Hepatocyte (in vitro differentiated cells): ENCODE measurements around the gene HELZ2. TPM values are rescaled to one million over a fixed set of nuclear protein-coding genes. Genes with fewer than 3 reads are reported as not detected.
"Not testable (repeated sequence)": the region's sequence is repeated elsewhere in the genome, so short reads cannot be mapped to it uniquely, and the experiment has no call there.

Experiments used
- DNase-seq: peaks from one replicate; pipeline ENCODE4 v3.0.0-alpha.2; 2016; ENCODE audit warnings: low spot score
- H2AFZ ChIP-seq: fragments of 200-600 bp; sonication (generic); 2 replicates; pipeline ENCODE4 v1.6.0; 2016; ENCODE audit warnings: antibody characterized with exemption, mild to moderate bottlenecking
- H3K27ac ChIP-seq: fragments of 200-600 bp; sonication (generic); 2 replicates; pipeline ENCODE4 v1.5.1; 2016; ENCODE audit warnings: mild to moderate bottlenecking
- H3K27me3 ChIP-seq: fragments of 200-600 bp; sonication (generic); 2 replicates; pipeline ENCODE4 v1.6.1; 2016
- H3K36me3 ChIP-seq: fragments of 200-600 bp; sonication (generic); replicated peaks from 2 replicates; pipeline ENCODE4 v1.5.1; 2016; ENCODE audit warnings: low read depth; ENCODE audit not compliant: insufficient read depth
- H3K4me1 ChIP-seq: fragments of 200-600 bp; sonication (generic); 2 replicates; pipeline ENCODE4 v1.5.1; 2016; ENCODE audit warnings: mild to moderate bottlenecking, moderate library complexity; ENCODE audit not compliant: insufficient read depth
- H3K4me2 ChIP-seq: fragments of 200-600 bp; sonication (generic); 2 replicates; pipeline ENCODE4 v1.6.0; 2016
- H3K4me3 ChIP-seq: fragments of 200-600 bp; sonication (generic); 2 replicates; pipeline ENCODE4 v1.5.1; 2016; ENCODE audit warnings: mild to moderate bottlenecking
- H3K79me2 ChIP-seq: fragments of 200-600 bp; sonication (generic); 2 replicates; pipeline ENCODE4 v1.6.0; 2017; ENCODE audit warnings: mild to moderate bottlenecking
- H3K9me2 ChIP-seq: fragments of 200-600 bp; sonication (generic); replicated peaks from 2 replicates; pipeline ENCODE4 v1.6.0; 2017; ENCODE audit warnings: mild to moderate bottlenecking; ENCODE audit not compliant: insufficient read depth
- H3K9me3 ChIP-seq: fragments of 200-600 bp; sonication (generic); 2 replicates; pipeline ENCODE4 v1.5.1; 2016; ENCODE audit warnings: low read depth, mild to moderate bottlenecking
- H4K20me1 ChIP-seq: fragments of 200-600 bp; sonication (generic); 2 replicates; pipeline ENCODE4 v1.6.0; 2016; ENCODE audit warnings: mild to moderate bottlenecking; ENCODE audit not compliant: insufficient read depth, poor library complexity, severe bottlenecking
- EZH2 ChIP-seq: fragments of 200-600 bp; sonication (generic); IDR thresholded peaks from 2 replicates; pipeline ENCODE4 v1.6.1; 2016; ENCODE audit warnings: antibody characterized with exemption, mild to moderate bottlenecking, borderline replicate concordance
- EZH2phosphoT487 ChIP-seq: fragments of 200-600 bp; sonication (generic); IDR thresholded peaks from one replicate; pipeline ENCODE4 v1.6.1; 2018; ENCODE audit warnings: antibody characterized with exemption, mild to moderate bottlenecking, low read depth, moderate library complexity; ENCODE audit not compliant: unreplicated experiment, severe bottlenecking
- WGBS: methylation state at CpG from one replicate; pipeline ENCODE4 v1.1.6; 2016; ENCODE audit warnings: low lambda C conversion rate; ENCODE audit errors: missing lambda C conversion rate; 5-methylcytosine and 5-hydroxymethylcytosine counted together
- polyA plus RNA-seq: library from polyadenylated mRNA; unstranded; fragments of >200 nt; fragmentation: Nextera tagmentation; extraction: Ambion mirVana; gene quantifications from 2 replicates; pipeline ENCODE4 v1.2.1, GENCODE V29; 2016
- total RNA-seq: library from RNA; depleted of rRNA; stranded (reverse); fragments of >200 nt; gene quantifications from 2 replicates; pipeline ENCODE4 v1.2.3, GENCODE V29; 2014
- TF ChIP-seq, protein P1 (sequence below): fragments of 200-600 bp; sonication (generic); IDR thresholded peaks from 2 replicates; pipeline ENCODE4 v1.5.1; 2016; ENCODE audit warnings: antibody characterized with exemption, mild to moderate bottlenecking; ENCODE audit not compliant: poor library complexity

Gene HELZ2
- total and polyA plus RNA-seq, 2 experiments from 2014 or later = 4.6 to 17.0 TPM

DNA sequence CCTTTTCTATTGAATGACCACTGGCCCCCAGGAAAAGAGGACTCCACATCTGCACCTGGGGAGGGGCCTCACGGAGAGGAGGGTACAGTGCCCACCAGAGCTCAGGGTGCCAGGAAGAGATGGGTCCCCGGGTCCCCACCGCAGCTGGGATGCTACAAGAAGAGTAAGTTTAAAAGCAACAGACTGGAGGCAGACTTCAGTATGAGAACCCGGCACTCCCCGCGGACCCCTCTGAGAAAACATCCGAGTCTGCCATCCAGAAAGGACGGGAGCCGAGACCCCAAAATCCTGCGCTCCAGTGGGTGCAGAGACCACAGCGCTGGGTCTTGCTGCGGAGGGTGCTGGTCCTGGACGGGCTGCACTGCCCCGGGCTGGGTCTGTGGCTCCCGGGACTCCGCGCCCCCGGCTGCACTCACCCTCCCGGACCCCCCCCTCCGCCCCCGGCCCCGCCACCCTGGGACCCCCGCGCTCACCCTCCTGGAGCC lies 350 bp downstream of the HELZ2 start:
- peak overlapping the region; percentile 58 for H2AFZ ChIP-seq
- peaks cover 6% of the 10 kb centered on the region for H3K79me2 ChIP-seq
- no peaks in the 10 kb centered on the region for H3K9me2 ChIP-seq
- TF ChIP-seq, protein P1, sequence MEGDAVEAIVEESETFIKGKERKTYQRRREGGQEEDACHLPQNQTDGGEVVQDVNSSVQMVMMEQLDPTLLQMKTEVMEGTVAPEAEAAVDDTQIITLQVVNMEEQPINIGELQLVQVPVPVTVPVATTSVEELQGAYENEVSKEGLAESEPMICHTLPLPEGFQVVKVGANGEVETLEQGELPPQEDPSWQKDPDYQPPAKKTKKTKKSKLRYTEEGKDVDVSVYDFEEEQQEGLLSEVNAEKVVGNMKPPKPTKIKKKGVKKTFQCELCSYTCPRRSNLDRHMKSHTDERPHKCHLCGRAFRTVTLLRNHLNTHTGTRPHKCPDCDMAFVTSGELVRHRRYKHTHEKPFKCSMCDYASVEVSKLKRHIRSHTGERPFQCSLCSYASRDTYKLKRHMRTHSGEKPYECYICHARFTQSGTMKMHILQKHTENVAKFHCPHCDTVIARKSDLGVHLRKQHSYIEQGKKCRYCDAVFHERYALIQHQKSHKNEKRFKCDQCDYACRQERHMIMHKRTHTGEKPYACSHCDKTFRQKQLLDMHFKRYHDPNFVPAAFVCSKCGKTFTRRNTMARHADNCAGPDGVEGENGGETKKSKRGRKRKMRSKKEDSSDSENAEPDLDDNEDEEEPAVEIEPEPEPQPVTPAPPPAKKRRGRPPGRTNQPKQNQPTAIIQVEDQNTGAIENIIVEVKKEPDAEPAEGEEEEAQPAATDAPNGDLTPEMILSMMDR = no peak
- no peak for TF ChIP-seq EZH2
- no peak for TF ChIP-seq EZH2phosphoT487
- peak overlapping the region; percentile 37 for H3K27ac ChIP-seq
- DNase-seq = no peak
- H3K4me3 ChIP-seq = peak overlapping the region; percentile 85
- WGBS = 13% methylated on average over 12 of the region's 24 CpGs
- no peaks in the 10 kb centered on the region for H3K9me3 ChIP-seq
- H3K4me2 ChIP-seq = peak overlapping the region; percentile 94
- H3K4me1 ChIP-seq = peaks cover 14% of the 10 kb centered on the region
- no peaks in the 10 kb centered on the region for H3K36me3 ChIP-seq
- no peaks in the 10 kb centered on the region for H3K27me3 ChIP-seq
- no peaks in the 10 kb centered on the region for H4K20me1 ChIP-seq

DNA sequence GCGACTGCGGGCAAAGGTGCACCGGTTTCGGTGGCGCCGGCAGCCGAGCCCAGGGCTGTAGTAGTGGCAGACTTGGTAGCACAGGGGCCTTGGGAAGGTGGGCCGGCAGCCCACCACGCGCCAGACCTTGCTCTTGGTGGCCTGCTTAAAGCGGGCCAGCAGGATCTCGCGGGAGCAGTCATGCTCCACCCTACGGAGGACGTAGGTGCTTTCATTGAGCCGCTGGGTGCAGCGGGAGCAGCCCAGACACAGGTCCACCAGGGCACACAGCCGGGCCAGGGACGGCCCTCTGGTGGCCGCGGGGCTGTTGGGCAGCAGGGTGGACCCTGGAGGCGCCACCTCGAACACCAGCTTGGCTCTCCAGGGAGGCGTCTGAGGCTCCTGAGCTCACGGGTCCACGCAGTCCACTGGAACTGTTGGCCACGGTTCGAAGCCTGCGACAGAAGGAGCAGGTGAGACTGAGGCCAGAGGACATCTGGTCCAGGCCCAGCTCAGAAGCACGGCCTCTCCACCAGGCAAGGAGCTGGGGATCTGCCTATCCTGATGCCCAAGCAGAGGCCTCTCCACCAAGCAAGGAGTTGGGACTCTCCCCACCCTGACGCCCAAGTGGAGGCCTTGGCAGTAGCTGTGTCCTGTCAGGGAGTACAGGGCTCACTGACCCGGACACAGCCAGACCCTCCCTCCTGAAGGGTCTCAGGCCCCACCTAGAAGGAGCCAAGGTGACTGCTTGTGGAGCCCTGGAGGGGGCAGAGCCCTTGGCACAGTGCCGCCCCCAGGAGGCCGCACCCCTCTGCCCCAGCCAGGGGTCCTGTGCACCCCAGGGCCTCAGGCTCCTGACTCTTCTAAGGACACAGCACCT lies 1.0 kb downstream of the HELZ2 start:
- no peak for TF ChIP-seq EZH2
- TF ChIP-seq, protein P1 = peak; percentile 4
- peak overlapping the region; percentile 58 for H2AFZ ChIP-seq
- no peak overlapping the region for H3K27ac ChIP-seq
- 92% methylated on average over 32 of the region's 34 CpGs for WGBS
- H3K27me3 ChIP-seq = no peaks in the 10 kb centered on the region
- H3K4me1 ChIP-seq = peaks cover 14% of the 10 kb centered on the region
- no peaks in the 10 kb centered on the region for H3K36me3 ChIP-seq
- H4K20me1 ChIP-seq = no peaks in the 10 kb centered on the region
- peaks cover 6% of the 10 kb centered on the region for H3K79me2 ChIP-seq
- H3K4me2 ChIP-seq = peak overlapping the region; percentile 94
- H3K9me3 ChIP-seq = no peaks in the 10 kb centered on the region
- DNase-seq = no peak
- peak overlapping the region; percentile 85 for H3K4me3 ChIP-seq
- no peaks in the 10 kb centered on the region for H3K9me2 ChIP-seq

DNA sequence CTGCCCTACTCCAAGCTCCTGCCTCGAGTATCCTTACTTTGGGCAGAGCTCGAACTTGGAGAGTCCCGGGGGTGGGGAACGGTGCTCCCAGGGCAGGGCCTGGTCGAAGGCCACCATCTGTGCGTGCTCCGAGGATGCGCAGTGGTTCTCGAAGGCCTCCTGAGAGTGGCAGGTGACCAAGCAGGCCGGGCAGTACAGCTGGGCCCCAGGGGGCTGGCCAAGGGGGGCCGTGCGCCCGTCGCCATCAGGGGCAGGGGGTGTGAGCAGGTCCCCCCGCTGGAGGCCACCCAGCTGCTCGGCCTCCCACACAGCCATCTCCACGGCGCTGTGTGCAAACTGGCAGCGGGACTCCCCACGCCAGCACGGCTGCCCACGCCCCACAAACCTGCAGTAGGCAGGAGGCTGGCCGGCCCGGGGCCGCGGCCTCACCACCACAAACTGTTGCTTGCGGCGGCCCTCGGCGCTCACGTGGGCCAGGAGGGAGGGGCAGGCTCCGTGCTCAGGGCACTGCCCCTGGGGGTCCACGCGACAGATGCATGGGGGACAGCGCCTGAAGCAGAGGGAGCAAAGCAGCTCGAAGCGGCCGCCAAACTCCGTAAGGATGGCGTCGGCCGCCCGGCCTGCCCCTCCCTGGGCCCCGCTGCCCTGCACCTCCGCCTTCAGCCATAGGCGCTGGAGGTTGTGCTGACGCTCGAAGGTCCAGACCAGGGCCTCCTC lies 1.8 kb downstream of the HELZ2 start:
- Histone ChIP-seq H3K36me3 (no peaks in the 10 kb centered on the region), H3K27ac (no peak overlapping the region), H2AFZ (no peak overlapping the region), H3K9me3 (no peaks in the 10 kb centered on the region), H3K79me2 (peaks cover 6% of the 10 kb centered on the region), H3K4me2 (no peak overlapping the region), H3K4me3 (no peak overlapping the region), H3K27me3 (no peaks in the 10 kb centered on the region), H3K9me2 (no peaks in the 10 kb centered on the region), H3K4me1 (peaks cover 14% of the 10 kb centered on the region), H4K20me1 (no peaks in the 10 kb centered on the region)
- TF ChIP-seq EZH2phosphoT487 = no peak
- TF ChIP-seq, protein P1 = no peak
- no peak for TF ChIP-seq EZH2
- WGBS = 97% methylated on average over 39 of the region's 48 CpGs
- DNase-seq = no peak

DNA sequence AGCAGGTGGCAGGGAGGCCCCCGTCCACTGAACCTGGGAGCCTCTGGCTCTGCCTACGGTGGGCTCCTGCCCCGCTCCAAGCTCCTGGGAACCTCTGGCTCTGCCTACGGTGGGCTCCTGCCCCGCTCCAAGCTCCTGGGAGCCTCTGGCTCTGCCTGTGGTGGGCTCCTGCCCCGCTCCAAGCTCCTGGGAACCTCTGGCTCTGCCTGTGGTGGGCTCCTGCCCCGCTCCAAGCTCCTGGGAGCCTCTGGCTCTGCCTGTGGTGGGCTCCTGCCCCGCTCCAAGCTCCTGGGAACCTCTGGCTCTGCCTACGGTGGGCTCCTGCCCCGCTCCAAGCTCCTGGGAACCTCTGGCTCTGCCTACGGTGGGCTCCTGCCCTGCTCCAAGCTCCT lies 3.0 kb downstream of the HELZ2 start:
- H3K4me1 ChIP-seq = peaks cover 14% of the 10 kb centered on the region
- not testable (repeated sequence) for DNase-seq, H3K27ac ChIP-seq, H3K4me2 ChIP-seq, H3K79me2 ChIP-seq, H3K36me3 ChIP-seq, H3K9me2 ChIP-seq, H3K27me3 ChIP-seq, H3K4me3 ChIP-seq, H2AFZ ChIP-seq, H3K9me3 ChIP-seq, H4K20me1 ChIP-seq
- 67% methylated on average over 8 of the region's 11 CpGs for WGBS
